Measurements from ENCODE around the gene UBE2S. TPM values are rescaled to one million over a fixed set of nuclear protein-coding genes. Genes with fewer than 3 reads are reported as not detected.
A peak's percentile ranks its signal among the peaks of the same experiment; 100 is the strongest.

UBE2S gene
- total RNA-seq, 1 donor from 2014 or later: 224 TPM

DNA sequence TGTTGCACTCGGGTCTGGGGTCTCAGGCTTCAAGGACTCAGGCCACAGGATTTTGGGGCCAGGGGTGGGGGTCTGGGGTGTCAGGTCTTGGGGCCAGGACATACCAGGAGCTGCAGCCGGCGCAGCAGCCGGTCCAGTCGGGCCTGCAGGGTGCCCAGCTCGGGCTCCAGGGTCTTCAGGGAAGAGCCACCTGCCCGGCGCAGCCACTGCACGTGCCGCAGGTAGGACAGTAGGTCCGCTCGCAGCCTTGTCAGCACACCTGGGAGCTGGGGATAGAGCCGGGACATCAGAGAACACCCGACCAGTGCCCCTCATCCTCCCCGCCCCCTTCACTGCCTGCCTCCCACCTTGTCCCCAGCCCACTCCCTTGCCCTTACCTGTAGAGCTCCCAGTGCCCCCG is 39.5 kb downstream of the UBE2S start:
- H3K36me3 Mint-ChIP-seq (ENCODE audit: low read depth): peaks cover 2% of the 10 kb centered on the region
- no peak overlapping the region for H3K4me3 Mint-ChIP-seq
- H3K4me1 Mint-ChIP-seq (ENCODE audit: low read depth): peaks cover 5% of the 10 kb centered on the region
- intact Hi-C loops (cut with micrococcal nuclease): loop anchor here (2.0 kb wide), 1 partner anchor 13 kb away; the partner anchor contains the start of gene COX6B2
- peaks cover 36% of the 10 kb centered on the region for H3K27me3 Mint-ChIP-seq (ENCODE audit: insufficient read depth)
- no peak for DNase-seq (ENCODE audit: low spot score)
- H3K27ac Mint-ChIP-seq: no peak overlapping the region
- H3K9me3 Mint-ChIP-seq: no peaks in the 10 kb centered on the region

- Mint-ChIP-seq H3K4me1 (ENCODE audit: low read depth) (peaks cover 5% of the 10 kb centered on the region), H3K4me3 (no peak overlapping the region), H3K36me3 (ENCODE audit: low read depth) (peaks cover 2% of the 10 kb centered on the region), H3K27ac (no peak overlapping the region), H3K9me3 (no peaks in the 10 kb centered on the region), H3K27me3 (ENCODE audit: insufficient read depth) (peaks cover 31% of the 10 kb centered on the region)
- intact Hi-C loops (cut with micrococcal nuclease): no loop called here
- DNase-seq (ENCODE audit: low spot score): no peak
Measured at GRCh38 chr19:55366790-55367189, 40.8 kb downstream of the UBE2S start.

DNA sequence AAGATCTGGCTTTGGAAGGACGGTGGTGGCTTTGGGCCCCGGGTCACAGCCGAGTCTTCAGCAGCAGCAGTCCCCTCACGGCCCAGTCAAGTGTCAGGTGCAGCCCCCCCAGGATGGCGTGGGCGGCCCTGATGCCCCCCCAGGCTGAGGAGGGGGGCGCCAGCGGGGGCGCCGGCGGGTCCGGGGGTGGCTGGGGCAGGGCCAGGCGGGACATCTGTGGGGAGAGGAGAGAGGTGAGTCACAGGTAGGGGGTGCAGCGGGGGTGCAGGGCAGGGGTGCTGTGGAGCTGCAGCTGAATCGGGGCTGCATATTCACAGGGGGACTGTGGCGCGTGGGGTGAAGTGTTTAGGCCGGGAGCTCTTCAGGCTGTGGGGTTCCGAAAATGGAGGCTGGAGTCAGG is 41.6 kb downstream of the UBE2S start:
- no peaks in the 10 kb centered on the region for H3K9me3 Mint-ChIP-seq
- H3K4me3 Mint-ChIP-seq: no peak overlapping the region
- DNase-seq (ENCODE audit: low spot score): no peak
- intact Hi-C loops (cut with micrococcal nuclease): no loop called here
- peaks cover 2% of the 10 kb centered on the region for H3K36me3 Mint-ChIP-seq (ENCODE audit: low read depth)
- H3K27ac Mint-ChIP-seq: no peak overlapping the region
- peaks cover 4% of the 10 kb centered on the region for H3K4me1 Mint-ChIP-seq (ENCODE audit: low read depth)
- peaks cover 23% of the 10 kb centered on the region for H3K27me3 Mint-ChIP-seq (ENCODE audit: insufficient read depth)

- peaks cover 16% of the 10 kb centered on the region for H3K27me3 Mint-ChIP-seq (ENCODE audit: insufficient read depth)
- H3K27ac Mint-ChIP-seq: no peak overlapping the region
- no peak for DNase-seq (ENCODE audit: low spot score)
- no peaks in the 10 kb centered on the region for H3K36me3 Mint-ChIP-seq (ENCODE audit: low read depth)
- H3K4me1 Mint-ChIP-seq (ENCODE audit: low read depth): no peaks in the 10 kb centered on the region
- H3K4me3 Mint-ChIP-seq: no peak overlapping the region
- intact Hi-C loops (cut with micrococcal nuclease): no loop called here
- H3K9me3 Mint-ChIP-seq: no peaks in the 10 kb centered on the region
Measured at GRCh38 chr19:55365245-55365644, 42.3 kb downstream of the UBE2S start.

GRCh38 chr19:55362990-55363716 is 44.4 kb downstream of the UBE2S start, which contains the start of gene GARIN5B:
TSS of gene GARIN5B (minus strand) at chr19:55363260. CDS start at chr19:55363066, 194 bp downstream.
- Mint-ChIP-seq H3K27ac (no peak within 1 kb of the TSS), H3K27me3 (ENCODE audit: insufficient read depth) (peaks cover 10% of the 10 kb centered on the region)

DNA sequence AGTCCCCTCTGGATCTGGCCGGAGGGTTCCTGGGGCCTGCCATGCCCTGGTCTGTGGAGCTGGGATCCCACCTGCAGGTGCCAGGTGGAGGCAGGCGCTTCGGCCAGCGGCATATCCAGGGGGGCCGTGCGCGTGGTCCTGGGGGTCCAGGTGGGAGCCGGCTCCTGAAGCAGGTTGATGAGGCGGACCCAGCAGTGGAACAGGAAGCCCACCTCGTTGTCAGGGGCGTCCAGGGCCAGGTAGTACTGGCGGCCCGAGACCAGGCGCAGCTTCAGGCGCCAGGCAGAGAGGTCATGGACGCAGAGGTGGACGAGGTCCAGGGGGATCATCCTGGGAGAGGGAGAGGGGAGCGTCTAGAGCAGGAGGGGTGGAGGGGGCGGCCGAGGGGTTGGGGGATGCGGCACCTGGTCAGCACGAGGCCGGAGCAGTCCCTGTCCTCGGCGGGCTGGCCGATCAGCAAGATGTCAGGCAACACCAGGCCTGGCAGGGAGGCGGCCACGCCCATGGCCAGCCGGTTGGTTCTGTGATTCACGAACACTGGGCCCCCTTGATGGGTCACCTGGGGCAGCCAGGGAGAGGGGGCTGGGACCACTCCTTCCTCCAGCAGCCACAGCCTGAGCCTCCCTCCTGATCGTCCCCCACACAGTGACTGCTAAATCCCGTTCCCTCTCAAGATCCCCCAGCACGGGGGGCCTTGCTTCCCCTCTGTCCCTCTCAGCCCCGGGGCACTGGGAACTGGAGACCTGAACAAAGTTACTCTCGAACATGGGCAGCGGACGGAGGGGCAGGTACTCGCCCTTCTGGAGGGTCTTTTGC is 45.2 kb downstream of the UBE2S start:
- H3K36me3 Mint-ChIP-seq (ENCODE audit: low read depth): no peaks in the 10 kb centered on the region
- H3K27ac Mint-ChIP-seq: no peak overlapping the region
- intact Hi-C loops (cut with micrococcal nuclease): no loop called here
- no peak overlapping the region for H3K4me3 Mint-ChIP-seq
- peaks cover 9% of the 10 kb centered on the region for H3K27me3 Mint-ChIP-seq (ENCODE audit: insufficient read depth)
- DNase-seq (ENCODE audit: low spot score): no peak
- no peaks in the 10 kb centered on the region for H3K9me3 Mint-ChIP-seq
- no peaks in the 10 kb centered on the region for H3K4me1 Mint-ChIP-seq (ENCODE audit: low read depth)

More at GRCh38 chr19:55362990-55363716, 44.4 kb downstream of the UBE2S start, which contains the start of gene GARIN5B:
- DNase-seq (ENCODE audit: low spot score): no peak
- no peak within 1 kb of the TSS for H3K4me3 Mint-ChIP-seq
- H3K4me1 Mint-ChIP-seq (ENCODE audit: low read depth): no peaks in the 10 kb centered on the region
- intact Hi-C loops (cut with micrococcal nuclease): no loop called here
- no peaks in the 10 kb centered on the region for H3K9me3 Mint-ChIP-seq
- H3K36me3 Mint-ChIP-seq (ENCODE audit: low read depth): no peaks in the 10 kb centered on the region

- H3K36me3 Mint-ChIP-seq (ENCODE audit: low read depth): no peaks in the 10 kb centered on the region
- H3K27me3 Mint-ChIP-seq (ENCODE audit: insufficient read depth): peaks cover 16% of the 10 kb centered on the region
- intact Hi-C loops (cut with micrococcal nuclease): no loop called here
- no peaks in the 10 kb centered on the region for H3K4me1 Mint-ChIP-seq (ENCODE audit: low read depth)
- DNase-seq (ENCODE audit: low spot score): no peak
- no peak overlapping the region for H3K27ac Mint-ChIP-seq
- H3K4me3 Mint-ChIP-seq: no peak overlapping the region
- no peaks in the 10 kb centered on the region for H3K9me3 Mint-ChIP-seq
Measured at GRCh38 chr19:55360902-55361301, 46.7 kb downstream of the UBE2S start.

DNA sequence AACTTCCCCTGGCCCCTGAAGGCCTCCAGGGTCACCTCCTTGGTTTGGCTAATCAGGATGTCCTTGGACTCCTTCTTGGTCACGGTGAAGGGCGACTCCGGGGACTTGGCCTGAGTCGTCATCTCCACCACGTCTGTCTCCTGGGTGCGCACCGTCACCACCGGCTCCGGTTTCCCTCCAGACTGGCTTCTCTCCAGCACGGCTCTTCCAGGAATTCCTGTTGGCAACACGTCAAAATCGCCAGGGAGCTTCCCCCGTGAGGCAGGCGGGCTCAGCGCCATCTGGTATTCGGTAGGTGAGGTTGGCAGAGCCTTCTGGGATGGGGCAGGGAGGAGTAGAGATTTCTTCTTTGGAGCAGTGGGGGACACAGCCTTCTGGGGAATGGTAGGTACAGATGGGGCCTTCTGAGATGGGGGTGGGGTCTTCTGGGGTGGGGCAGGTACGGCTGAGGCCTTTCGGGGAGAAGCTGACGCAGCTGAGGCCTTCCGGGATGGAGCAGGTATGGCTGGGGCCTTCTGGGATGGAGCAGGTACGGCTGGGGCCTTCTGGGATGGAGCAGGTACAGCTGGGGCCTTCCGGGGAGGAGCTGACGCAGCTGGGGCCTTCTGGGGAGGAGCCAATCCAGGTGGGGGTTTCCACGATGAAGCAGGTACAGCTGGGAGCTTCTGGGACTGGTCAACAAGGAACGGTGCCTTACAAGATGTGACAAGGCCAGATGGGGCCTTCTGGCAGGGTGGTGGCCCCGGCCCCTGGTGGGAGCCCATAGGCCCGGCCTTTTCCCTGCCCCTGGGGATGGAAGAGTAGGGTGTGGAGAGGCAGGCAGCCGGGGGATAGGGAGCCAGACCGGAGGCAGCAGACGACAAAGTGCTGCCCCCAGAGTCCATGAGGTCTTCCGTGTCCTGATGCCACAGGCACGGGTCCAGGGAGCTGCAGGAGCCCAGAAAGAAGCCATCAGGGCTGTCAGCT is 48.4 kb downstream of the UBE2S start:
- intact Hi-C loops (cut with micrococcal nuclease): no loop called here
- H3K4me3 Mint-ChIP-seq: no peak overlapping the region
- no peaks in the 10 kb centered on the region for H3K9me3 Mint-ChIP-seq

GRCh38 chr19:55358493-55358892 is 49.1 kb downstream of the UBE2S start:
- Mint-ChIP-seq H3K27me3 (ENCODE audit: insufficient read depth) (peaks cover 24% of the 10 kb centered on the region), H3K9me3 (no peaks in the 10 kb centered on the region), H3K4me1 (ENCODE audit: low read depth) (peaks cover under 1% of the 10 kb centered on the region), H3K4me3 (no peak overlapping the region), H3K36me3 (ENCODE audit: low read depth) (no peaks in the 10 kb centered on the region), H3K27ac (no peak overlapping the region)
- intact Hi-C loops (cut with micrococcal nuclease): no loop called here
- no peak for DNase-seq (ENCODE audit: low spot score)

More for the DNA sequence above, 48.4 kb downstream of the UBE2S start:
- no peak overlapping the region for H3K27ac Mint-ChIP-seq
- H3K36me3 Mint-ChIP-seq (ENCODE audit: low read depth): no peaks in the 10 kb centered on the region
- no peak for DNase-seq (ENCODE audit: low spot score)
- peaks cover 20% of the 10 kb centered on the region for H3K27me3 Mint-ChIP-seq (ENCODE audit: insufficient read depth)
- H3K4me1 Mint-ChIP-seq (ENCODE audit: low read depth): no peaks in the 10 kb centered on the region

DNA sequence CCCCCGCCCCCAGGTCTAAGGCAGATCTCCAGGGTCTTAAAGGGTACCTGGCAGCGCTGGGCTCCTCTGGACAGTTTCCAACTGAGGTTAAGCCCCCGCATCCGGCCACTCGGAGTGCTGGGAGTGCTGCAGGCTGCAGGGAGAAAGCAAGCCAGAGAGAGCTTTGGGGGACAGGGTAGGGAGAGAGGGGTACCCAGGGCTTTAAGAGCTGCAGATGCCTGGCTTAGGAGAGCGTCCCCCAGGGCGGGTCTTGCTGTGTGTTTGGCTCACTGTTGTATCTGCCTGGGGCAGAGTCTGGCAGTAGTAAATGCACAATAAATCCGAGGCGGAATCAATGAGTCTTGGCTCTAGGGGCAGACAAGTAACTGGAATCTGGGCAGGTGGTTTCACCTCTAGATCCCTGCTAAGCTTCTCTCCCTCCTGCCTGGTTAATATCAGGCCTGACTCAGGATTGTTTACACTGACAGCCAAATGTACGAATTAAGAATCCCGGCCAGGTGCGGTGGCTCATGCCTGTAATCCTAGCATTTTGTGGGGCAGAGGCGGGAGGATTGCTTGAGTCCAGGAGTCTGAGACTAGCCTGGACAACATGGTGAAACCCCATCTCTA is 52.3 kb downstream of the UBE2S start:
- peaks cover 26% of the 10 kb centered on the region for H3K4me1 Mint-ChIP-seq (ENCODE audit: low read depth)
- no peak overlapping the region for H3K27ac Mint-ChIP-seq
- no peak for DNase-seq (ENCODE audit: low spot score)
- peaks cover 44% of the 10 kb centered on the region for H3K27me3 Mint-ChIP-seq (ENCODE audit: insufficient read depth)
- intact Hi-C loops (cut with micrococcal nuclease): loop anchor here (2.0 kb wide), 1 partner anchor 13 kb away; no protein-coding TSS in a partner anchor
- H3K36me3 Mint-ChIP-seq (ENCODE audit: low read depth): no peaks in the 10 kb centered on the region
- H3K4me3 Mint-ChIP-seq: peak overlapping the region; percentile 33
- no peaks in the 10 kb centered on the region for H3K9me3 Mint-ChIP-seq

GRCh38 chr19:55354698-55355212 is 52.8 kb downstream of the UBE2S start, which contains the start of gene COX6B2:
TSS of gene COX6B2 (minus strand) at chr19:55354719. CDS start at chr19:55354521, 198 bp downstream.
- no peak within 1 kb of the TSS for H3K27ac Mint-ChIP-seq
- peaks cover 26% of the 10 kb centered on the region for H3K4me1 Mint-ChIP-seq (ENCODE audit: low read depth)
- H3K9me3 Mint-ChIP-seq: no peaks in the 10 kb centered on the region
- no peak for DNase-seq (ENCODE audit: low spot score)
- no peaks in the 10 kb centered on the region for H3K36me3 Mint-ChIP-seq (ENCODE audit: low read depth)
- intact Hi-C loops (cut with micrococcal nuclease): loop anchor here (1.0 to 2.0 kb wide), 4 partner anchors 14 to 74 kb away; partner anchors contain the start of genes HSPBP1, KMT5C and RPL28
- peak within 1 kb of the TSS; percentile 82 for H3K4me3 Mint-ChIP-seq
- peaks cover 44% of the 10 kb centered on the region for H3K27me3 Mint-ChIP-seq (ENCODE audit: insufficient read depth)
